CD8-positive, alpha-beta memory T cell (primary cell): ENCODE data around the gene PRRG1. TPM values are rescaled to one million over a fixed set of nuclear protein-coding genes. Genes with fewer than 3 reads are reported as not detected.
"Not testable (repeated sequence)": the region's sequence is repeated elsewhere in the genome, so short reads cannot be mapped to it uniquely, and the experiment has no call there.

Experiments used
- CTCF ChIA-PET: fragments of 350-600 bp; sonication (Branson Sonifier 250); formaldehyde crosslinking; loops from one replicate; lab custom pipeline; 2021; ENCODE audit warnings: antibody characterized with exemption; lab: Charles Lee
- POLR2A ChIA-PET: fragments of 350-600 bp; sonication (Branson Sonifier 250); formaldehyde crosslinking; loops from one replicate; lab custom pipeline; 2021; ENCODE audit warnings: antibody characterized with exemption; lab: Charles Lee
- DNase-seq, 5 donors: peaks; one replicate each; pipeline versions ENCODE4 v3.0.0 to v3.0.0-alpha.2; 2020 to 2022; ENCODE audit warnings: mixed read lengths in 1 of 5
- H3K27ac ChIP-seq: one replicate; pipeline ENCODE4 v1.7.0; 2013; ENCODE audit warnings: low read depth, mild to moderate bottlenecking, low read length, moderate library complexity
- H3K27me3 ChIP-seq: 2 replicates; pipeline ENCODE4 v1.7.0; 2013; ENCODE audit warnings: low read length, mild to moderate bottlenecking; ENCODE audit not compliant: insufficient read depth, poor library complexity, severe bottlenecking
- H3K36me3 ChIP-seq: 2 replicates; pipeline ENCODE4 v1.7.0; 2013; ENCODE audit warnings: mild to moderate bottlenecking, low read length, moderate library complexity; ENCODE audit not compliant: insufficient read depth
- H3K4me1 ChIP-seq: 2 replicates; pipeline ENCODE4 v1.7.0; 2013; ENCODE audit warnings: mild to moderate bottlenecking, low read length, moderate library complexity; ENCODE audit not compliant: insufficient read depth
- H3K4me3 ChIP-seq: 2 replicates; pipeline ENCODE4 v1.7.0; 2013; ENCODE audit warnings: mild to moderate bottlenecking, low read length
- H3K9me3 ChIP-seq: 2 replicates; pipeline ENCODE4 v1.7.0; 2013; ENCODE audit warnings: mild to moderate bottlenecking, low read length
- H3K27ac Mint-ChIP-seq, 8 donors: one replicate each; pipeline ENCODE4 v1.8.0; 2020 to 2021; ENCODE audit warnings: mixed read lengths in 8 of 8, mild to moderate bottlenecking in 6 of 8, inconsistent platforms in 3 of 8, moderate library complexity in 3 of 8
- H3K27me3 Mint-ChIP-seq, 2 donors: one replicate each; pipeline ENCODE4 v1.8.0; 2020 to 2021; ENCODE audit warnings: mixed read lengths in 2 of 2, mild to moderate bottlenecking in 1 of 2, moderate library complexity in 1 of 2
- H3K36me3 Mint-ChIP-seq, 3 donors: one replicate each; pipeline ENCODE4 v1.8.0; 2020 to 2021; ENCODE audit warnings: mixed read lengths in 3 of 3, inconsistent platforms in 1 of 3, mild to moderate bottlenecking in 1 of 3
- H3K4me1 Mint-ChIP-seq, 3 donors: one replicate each; pipeline ENCODE4 v1.8.0; 2020 to 2021; ENCODE audit warnings: mixed read lengths in 3 of 3, inconsistent platforms in 1 of 3, mild to moderate bottlenecking in 1 of 3
- H3K4me3 Mint-ChIP-seq, 7 donors: one replicate each; pipeline ENCODE4 v1.8.0; 2020 to 2021; ENCODE audit warnings: mixed read lengths in 7 of 7, mild to moderate bottlenecking in 6 of 7, moderate library complexity in 4 of 7, inconsistent platforms in 2 of 7
- H3K9me3 Mint-ChIP-seq, 5 donors: one replicate each; pipeline ENCODE4 v1.8.0; 2020 to 2022; ENCODE audit warnings: mixed read lengths in 5 of 5, mild to moderate bottlenecking in 3 of 5, moderate library complexity in 2 of 5, inconsistent platforms in 1 of 5
- polyA plus RNA-seq: library from polyadenylated mRNA; unstranded; fragments of 300-500 nt; fragmentation: Illumina TruSeq; gene quantifications from one replicate; pipeline ENCODE4 v1.2.3, GENCODE V29; 2021
- total RNA-seq, 2 experiments: library from RNA; stranded (reverse); gene quantifications; one replicate each; pipeline ENCODE4 v1.2.3, GENCODE V29; 2021

Gene PRRG1
- total RNA-seq (not detected), polyA plus RNA-seq (not detected)

- Histone ChIP-seq H3K27me3 (no peaks in the 10 kb centered on the region), H3K9me3 (no peaks in the 10 kb centered on the region), H3K4me3 (no peak within 1 kb of the TSS), H3K4me1 (no peaks in the 10 kb centered on the region), H3K27ac (no peak within 1 kb of the TSS), H3K36me3 (no peaks in the 10 kb centered on the region)
- H3K27ac Mint-ChIP-seq: peak within 1 kb of the TSS in 1 of 8 donors; percentile 43
- H3K4me3 Mint-ChIP-seq: peak within 1 kb of the TSS in 4 of 7 donors; percentile 9 to 61 (median 37)
- peaks cover 0 to 5% (median 2%) of the 10 kb centered on the region in 5 donors for H3K9me3 Mint-ChIP-seq
- peaks cover 26 to 30% of the 10 kb centered on the region in 2 donors for H3K27me3 Mint-ChIP-seq
- H3K4me1 Mint-ChIP-seq: peaks cover 0 to 9% (median 5%) of the 10 kb centered on the region in 3 donors
- ChIA-PET POLR2A (no interaction called here), CTCF (no interaction called here)
- DNase-seq: no peak
- H3K36me3 Mint-ChIP-seq: no peaks in the 10 kb centered on the region
Measured at GRCh38 chrX:37349221-37350033, at the start of gene PRRG1. Gene PRRG1 (plus strand): TSS chrX:37349364. CDS start chrX:37406250, 56,886 bp downstream.

GRCh38 chrX:37302569-37302968 is 46.6 kb upstream of the PRRG1 start:
- H3K36me3 Mint-ChIP-seq: no peaks in the 10 kb centered on the region
- DNase-seq: no peak
- H3K4me1 Mint-ChIP-seq: no peaks in the 10 kb centered on the region
- no peak overlapping the region for H3K4me3 Mint-ChIP-seq
- Histone ChIP-seq H3K4me3 (no peak overlapping the region), H3K36me3 (no peaks in the 10 kb centered on the region), H3K27ac (no peak overlapping the region), H3K27me3 (no peaks in the 10 kb centered on the region), H3K9me3 (no peaks in the 10 kb centered on the region), H3K4me1 (no peaks in the 10 kb centered on the region)
- H3K9me3 Mint-ChIP-seq: peaks cover 0 to 5% (median 3%) of the 10 kb centered on the region in 5 donors
- POLR2A ChIA-PET: no interaction called here
- H3K27ac Mint-ChIP-seq: no peak overlapping the region
- no peaks in the 10 kb centered on the region for H3K27me3 Mint-ChIP-seq
- CTCF ChIA-PET: no interaction called here

- H3K9me3 ChIP-seq, POLR2A ChIA-PET, H3K4me1 ChIP-seq, CTCF ChIA-PET, H3K27me3 ChIP-seq, H3K36me3 ChIP-seq, H3K4me3 ChIP-seq, H3K9me3 Mint-ChIP-seq, H3K27ac ChIP-seq, H3K4me1 Mint-ChIP-seq, H3K4me3 Mint-ChIP-seq, DNase-seq, H3K27ac Mint-ChIP-seq, H3K36me3 Mint-ChIP-seq, H3K27me3 Mint-ChIP-seq: not testable (repeated sequence)
Measured at GRCh38 chrX:37305238-37305637, 43.9 kb upstream of the PRRG1 start.

- ChIA-PET POLR2A (no interaction called here), CTCF (no interaction called here)
- H3K9me3 ChIP-seq: no peaks in the 10 kb centered on the region
- DNase-seq: no peak
- H3K4me1 ChIP-seq: no peaks in the 10 kb centered on the region
- H3K27me3 ChIP-seq: no peaks in the 10 kb centered on the region
- Mint-ChIP-seq H3K27me3 (peaks cover 0 to 3% of the 10 kb centered on the region in 2 donors), H3K4me3 (no peak overlapping the region), H3K27ac (no peak overlapping the region), H3K9me3 (peaks cover 0 to 2% (median 0%) of the 10 kb centered on the region in 5 donors), H3K4me1 (no peaks in the 10 kb centered on the region), H3K36me3 (no peaks in the 10 kb centered on the region)
- no peaks in the 10 kb centered on the region for H3K36me3 ChIP-seq
- no peak overlapping the region for H3K4me3 ChIP-seq
- no peak overlapping the region for H3K27ac ChIP-seq
Measured at GRCh38 chrX:37314531-37314930, 34.6 kb upstream of the PRRG1 start.

- Mint-ChIP-seq H3K4me1 (no peaks in the 10 kb centered on the region), H3K9me3 (peaks cover 0 to 2% (median 0%) of the 10 kb centered on the region in 5 donors), H3K4me3 (no peak overlapping the region), H3K27ac (no peak overlapping the region), H3K27me3 (peaks cover 0 to 3% of the 10 kb centered on the region in 2 donors), H3K36me3 (no peaks in the 10 kb centered on the region)
- Histone ChIP-seq H3K27ac (no peak overlapping the region), H3K27me3 (no peaks in the 10 kb centered on the region), H3K36me3 (no peaks in the 10 kb centered on the region), H3K9me3 (no peaks in the 10 kb centered on the region), H3K4me1 (no peaks in the 10 kb centered on the region), H3K4me3 (no peak overlapping the region)
- DNase-seq: no peak
- CTCF ChIA-PET: no interaction called here
- POLR2A ChIA-PET: no interaction called here
Measured at GRCh38 chrX:37315511-37316248, 33.5 kb upstream of the PRRG1 start.

GRCh38 chrX:37320541-37321203 is 28.5 kb upstream of the PRRG1 start:
- H3K36me3 ChIP-seq: no peaks in the 10 kb centered on the region
- no peaks in the 10 kb centered on the region for H3K4me1 ChIP-seq
- no peak overlapping the region for H3K4me3 Mint-ChIP-seq
- no peak overlapping the region for H3K27ac ChIP-seq
- no peaks in the 10 kb centered on the region for H3K27me3 ChIP-seq
- ChIA-PET CTCF (no interaction called here), POLR2A (no interaction called here)
- no peaks in the 10 kb centered on the region for H3K4me1 Mint-ChIP-seq
- H3K4me3 ChIP-seq: no peak overlapping the region
- H3K9me3 Mint-ChIP-seq: no peaks in the 10 kb centered on the region
- no peak overlapping the region for H3K27ac Mint-ChIP-seq
- no peak for DNase-seq
- H3K27me3 Mint-ChIP-seq: peaks cover 0 to 7% of the 10 kb centered on the region in 2 donors
- H3K9me3 ChIP-seq: no peaks in the 10 kb centered on the region
- no peaks in the 10 kb centered on the region for H3K36me3 Mint-ChIP-seq

GRCh38 chrX:37330642-37331041 is 18.5 kb upstream of the PRRG1 start:
- H3K4me1 ChIP-seq: no peaks in the 10 kb centered on the region
- no peak overlapping the region for H3K4me3 Mint-ChIP-seq
- H3K27me3 Mint-ChIP-seq: peaks cover 0 to 1% of the 10 kb centered on the region in 2 donors
- DNase-seq: no peak
- H3K27ac Mint-ChIP-seq: no peak overlapping the region
- no peaks in the 10 kb centered on the region for H3K4me1 Mint-ChIP-seq
- no peak overlapping the region for H3K27ac ChIP-seq
- H3K9me3 ChIP-seq: no peaks in the 10 kb centered on the region
- peaks cover 0 to 3% (median 0%) of the 10 kb centered on the region in 5 donors for H3K9me3 Mint-ChIP-seq
- H3K4me3 ChIP-seq: no peak overlapping the region
- CTCF ChIA-PET: no interaction called here
- no peaks in the 10 kb centered on the region for H3K36me3 Mint-ChIP-seq
- no peaks in the 10 kb centered on the region for H3K36me3 ChIP-seq
- H3K27me3 ChIP-seq: no peaks in the 10 kb centered on the region
- POLR2A ChIA-PET: no interaction called here

- Mint-ChIP-seq H3K4me3 (no peak overlapping the region), H3K36me3 (no peaks in the 10 kb centered on the region), H3K4me1 (no peaks in the 10 kb centered on the region), H3K9me3 (peaks cover 0 to 3% (median 0%) of the 10 kb centered on the region in 5 donors), H3K27ac (no peak overlapping the region), H3K27me3 (peaks cover 0 to 2% of the 10 kb centered on the region in 2 donors)
- no peaks in the 10 kb centered on the region for H3K27me3 ChIP-seq
- H3K4me1 ChIP-seq: no peaks in the 10 kb centered on the region
- ChIA-PET POLR2A (no interaction called here), CTCF (no interaction called here)
- H3K4me3 ChIP-seq: no peak overlapping the region
- no peaks in the 10 kb centered on the region for H3K9me3 ChIP-seq
- no peak overlapping the region for H3K27ac ChIP-seq
- no peaks in the 10 kb centered on the region for H3K36me3 ChIP-seq
- no peak for DNase-seq
Measured at GRCh38 chrX:37331546-37331945, 17.6 kb upstream of the PRRG1 start.
